ENCODE data around the gene TRIM33. TPM values are rescaled to one million over a fixed set of nuclear protein-coding genes. Genes with fewer than 3 reads are reported as not detected.

The TRIM33 gene
- total RNA-seq, result 15.0 and 17.6 TPM in 2 replicates

DNA sequence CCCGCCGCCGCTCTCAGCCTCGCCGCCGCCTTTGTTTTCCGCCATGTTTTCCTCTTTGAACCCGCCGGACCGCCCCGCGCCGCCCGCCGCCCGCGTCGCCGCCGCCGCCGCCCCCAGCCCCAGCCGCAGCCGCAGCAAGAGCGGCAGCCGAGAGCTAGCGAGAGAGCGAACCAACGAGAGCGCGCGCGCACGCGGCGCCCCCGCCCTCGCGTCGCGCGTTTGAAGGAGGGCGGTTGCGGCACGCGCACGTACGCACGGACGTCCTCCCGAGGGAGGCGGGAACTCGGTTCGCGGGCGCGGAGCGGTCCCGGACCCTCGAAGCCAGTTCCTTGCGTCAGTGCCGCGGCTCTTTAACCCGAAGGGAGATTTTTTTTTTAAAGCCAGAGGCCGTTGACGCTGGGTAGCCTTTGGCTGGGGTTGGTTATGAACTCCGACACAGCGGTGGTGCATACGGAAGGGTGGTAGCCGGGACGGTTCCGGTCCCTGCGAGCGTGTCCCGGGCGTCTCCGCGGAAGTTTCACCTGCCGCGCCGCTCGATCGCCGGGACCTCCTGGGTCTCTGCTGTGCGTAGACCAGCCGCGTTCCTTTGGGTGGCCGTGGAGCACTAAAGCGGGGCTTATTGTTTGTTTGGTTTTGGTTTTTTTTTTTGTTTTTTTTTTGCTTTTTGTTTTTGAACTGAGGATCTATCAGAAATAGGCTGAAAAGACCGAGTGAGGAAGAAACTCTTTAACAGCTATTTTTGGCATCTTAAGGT is at the start of gene TRIM33:
TRIM33 (minus strand) TSS at position 172 of the 754 bp plus-strand sequence; CDS start at position 45, 127 bp downstream.

Other genes with a start within 250 kb of the TRIM33 start
- gene BCAS2, start 70.4 kb upstream of the TRIM33 start, total RNA-seq, result 21.2 and 32.4 TPM in 2 replicates
- gene DENND2C, start 158.8 kb upstream of the TRIM33 start, total RNA-seq, result 3.1 and 3.2 TPM in 2 replicates
- not detected in 2 replicates for gene AMPD1, start 184.3 kb upstream of the TRIM33 start, total RNA-seq
- gene NRAS, start 205.6 kb upstream of the TRIM33 start, total RNA-seq, result 18.0 and 22.9 TPM in 2 replicates
- 306 and 670 TPM in 2 replicates for gene CSDE1, start 246.8 kb upstream of the TRIM33 start, total RNA-seq

All from cardiac ventricle fibroblast (primary cell).